ENCODE data around the gene ZNF543.

Gene ZNF543

GRCh38 chr19:57279418-57280164 is 40.7 kb upstream of the ZNF543 start:
- no peaks in the 10 kb centered on the region for H3K36me3 ChIP-seq (ENCODE audit: control insufficient read depth, insufficient read depth, low read length)
- no peaks in the 10 kb centered on the region for H3K27me3 ChIP-seq (ENCODE audit: control insufficient read depth, insufficient read depth, low read length)
- H2AFZ ChIP-seq, result peak overlapping the region; percentile 92
- H3K27ac ChIP-seq, result peak overlapping the region; percentile 98
- peaks cover 44% of the 10 kb centered on the region for H3K79me2 ChIP-seq
- peak; percentile 38 for TF ChIP-seq CTCF (IDR thresholded peaks at IDR 0.05)
- H3K9ac ChIP-seq, result peak overlapping the region; percentile 92
- H3K4me3 ChIP-seq (ENCODE audit: low read depth, low read length), result peak overlapping the region; percentile 100
- H3K4me2 ChIP-seq (ENCODE audit: low read length), result peak overlapping the region; percentile 97
- H3K9me3 ChIP-seq (ENCODE audit: control insufficient read depth, low read length), result no peaks in the 10 kb centered on the region
- H3K4me1 ChIP-seq, result peaks cover 15% of the 10 kb centered on the region

- Histone ChIP-seq H2AFZ (peak within 1 kb of the TSS; percentile 92), H3K9ac (peak within 1 kb of the TSS; percentile 92), H3K4me2 (ENCODE audit: low read length) (peak within 1 kb of the TSS; percentile 97), H3K79me2 (peaks cover 51% of the 10 kb centered on the region), H3K36me3 (ENCODE audit: control insufficient read depth, insufficient read depth, low read length) (no peaks in the 10 kb centered on the region), H3K4me3 (ENCODE audit: low read depth, low read length) (peak within 1 kb of the TSS; percentile 100), H3K27me3 (ENCODE audit: control insufficient read depth, insufficient read depth, low read length) (no peaks in the 10 kb centered on the region), H3K4me1 (peaks cover 15% of the 10 kb centered on the region), H3K9me3 (ENCODE audit: control insufficient read depth, low read length) (no peaks in the 10 kb centered on the region), H3K27ac (peak within 1 kb of the TSS; percentile 98)
- no peak for TF ChIP-seq CTCF (IDR thresholded peaks at IDR 0.05)
Observed at GRCh38 chr19:57280165-57280961, 39.9 kb upstream of the ZNF543 start, which contains the start of gene ZNF460. Gene ZNF460 (plus strand): TSS chr19:57280485. CDS start chr19:57280807, 322 bp downstream.

- Histone ChIP-seq H3K79me2 (peaks cover 56% of the 10 kb centered on the region), H3K27ac (peak overlapping the region; percentile 98), H3K4me3 (ENCODE audit: low read depth, low read length) (peak overlapping the region; percentile 100), H3K9ac (peak overlapping the region; percentile 86), H3K4me1 (peaks cover 15% of the 10 kb centered on the region), H2AFZ (peak overlapping the region; percentile 92), H3K9me3 (ENCODE audit: control insufficient read depth, low read length) (no peaks in the 10 kb centered on the region), H3K36me3 (ENCODE audit: control insufficient read depth, insufficient read depth, low read length) (no peaks in the 10 kb centered on the region), H3K4me2 (ENCODE audit: low read length) (peak overlapping the region; percentile 97), H3K27me3 (ENCODE audit: control insufficient read depth, insufficient read depth, low read length) (no peaks in the 10 kb centered on the region)
- no peak for TF ChIP-seq CTCF (IDR thresholded peaks at IDR 0.05)
Observed at GRCh38 chr19:57280962-57281400, 39.3 kb upstream of the ZNF543 start.

- no peaks in the 10 kb centered on the region for H3K36me3 ChIP-seq (ENCODE audit: control insufficient read depth, insufficient read depth, low read length)
- no peaks in the 10 kb centered on the region for H3K9me3 ChIP-seq (ENCODE audit: control insufficient read depth, low read length)
- H3K27ac ChIP-seq, result no peak overlapping the region
- no peak overlapping the region for H3K4me3 ChIP-seq (ENCODE audit: low read depth, low read length)
- H3K79me2 ChIP-seq, result peaks cover 68% of the 10 kb centered on the region
- H3K4me2 ChIP-seq (ENCODE audit: low read length), result peak overlapping the region; percentile 51
- H2AFZ ChIP-seq, result no peak overlapping the region
- no peaks in the 10 kb centered on the region for H3K27me3 ChIP-seq (ENCODE audit: control insufficient read depth, insufficient read depth, low read length)
- peaks cover 15% of the 10 kb centered on the region for H3K4me1 ChIP-seq
- TF ChIP-seq CTCF (IDR thresholded peaks at IDR 0.05), result no peak
- no peak overlapping the region for H3K9ac ChIP-seq
Observed at GRCh38 chr19:57282011-57282643, 38.1 kb upstream of the ZNF543 start.

Measured in parathyroid adenoma (tissue), 2 donors.